Measurements from ENCODE around the gene GABRG3. TPM values are rescaled to one million over a fixed set of nuclear protein-coding genes. Genes with fewer than 3 reads are reported as not detected.

Gene GABRG3
- total and polyA plus RNA-seq, 2 of the 4 experiments (the other 2 are of a cell fraction), result not detected

DNA sequence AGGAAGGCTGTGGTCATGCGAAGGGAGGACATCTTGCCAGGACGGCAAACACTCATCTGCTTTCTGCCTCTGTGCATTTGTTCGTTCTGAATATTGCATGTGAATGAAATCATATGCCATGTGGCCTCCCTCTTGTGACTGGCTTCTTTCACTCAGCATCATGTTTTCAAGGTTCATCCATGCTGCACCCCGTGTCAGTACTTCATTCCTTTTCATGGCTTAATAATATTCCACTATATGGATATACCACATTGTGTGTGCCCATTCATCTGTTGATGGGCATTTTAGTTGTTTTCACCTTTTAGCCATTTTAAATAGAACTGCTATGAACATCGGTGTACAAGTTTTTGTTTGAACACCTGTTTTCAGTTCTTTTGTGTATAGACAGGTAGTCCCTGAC is 118.7 kb downstream of the GABRG3 start:
- Histone ChIP-seq H2BK5ac (ENCODE audit: low read depth, low read length, poor library complexity, severe bottlenecking) (no peak overlapping the region), H2BK20ac (ENCODE audit: low read depth, low read length) (no peak overlapping the region), H2AK9ac (replicated peaks; ENCODE audit: low read depth, low read length, poor library complexity) (no peak overlapping the region), H4K8ac (ENCODE audit: low read depth in 2 of 2, low read length in 2 of 2) (no peak overlapping the region), H4K91ac (ENCODE audit: insufficient read depth, low read depth, low read length) (no peak overlapping the region), H3K36me3 (ENCODE audit: control insufficient read depth, insufficient read depth, low read length) (no peaks in the 10 kb centered on the region), H4K20me1 (ENCODE audit: insufficient read depth, low read length) (no peaks in the 10 kb centered on the region), H2AFZ (replicated peaks; ENCODE audit: low read length, poor library complexity) (no peak overlapping the region), H3K4me1 (ENCODE audit: control insufficient read depth, insufficient read depth, low read length) (no peaks in the 10 kb centered on the region), H3K27me3 (ENCODE audit: control insufficient read depth, insufficient read depth, low read length) (no peaks in the 10 kb centered on the region), H3K27ac (ENCODE audit: insufficient read depth, low read length) (no peak overlapping the region), H3K4ac (ENCODE audit: low read depth, low read length) (no peak overlapping the region), H2AK5ac (ENCODE audit: low read depth, low read length) (no peak overlapping the region), H3K4me3 (ENCODE audit: insufficient read depth, low read depth, low read length) (no peak overlapping the region), H3K79me1 (ENCODE audit: low read depth in 1 of 2, low read length in 2 of 2) (no peaks in the 10 kb centered on the region), H3K56ac (ENCODE audit: extremely low read depth, insufficient read depth, low read length) (no peak overlapping the region), H2BK120ac (ENCODE audit: low read depth, low read length) (no peak overlapping the region), H3K4me2 (ENCODE audit: low read depth, low read length) (no peak overlapping the region), H3K9me3 (ENCODE audit: control insufficient read depth, insufficient read depth, low read length) (peaks cover 30% of the 10 kb centered on the region), H3K14ac (replicated peaks; ENCODE audit: low read depth, low read length) (no peak overlapping the region), H2BK15ac (ENCODE audit: low read depth, low read length) (no peak overlapping the region), H3K9me1 (ENCODE audit: insufficient read depth, low read length) (no peaks in the 10 kb centered on the region), H3K23ac (ENCODE audit: low read depth, low read length) (no peak overlapping the region), H4K5ac (ENCODE audit: low read depth, low read length) (no peak overlapping the region), H3K18ac (ENCODE audit: low read depth, low read length) (no peak overlapping the region), H3K9ac (ENCODE audit: low read depth, low read length) (no peak overlapping the region)
- in situ Hi-C loops (cut with MboI; ENCODE audit: low sequenced_read_pairs) (no loop called here), dilution Hi-C loops (cut with HindIII; ENCODE audit: low sequenced_read_pairs, unreplicated experiment) (no loop called here), intact Hi-C loops (cut with micrococcal nuclease) (no loop called here)
- POLR2A ChIA-PET (ENCODE audit: unreplicated experiment), result no interaction called here
- TF ChIP-seq MAZ (IDR thresholded peaks at IDR 0.05; ENCODE audit: borderline replicate concordance, low read depth, low read length) (no peak), RFX5 (IDR thresholded peaks at IDR 0.05; ENCODE audit: low read depth, low read length) (no peak), CEBPB (IDR thresholded peaks at IDR 0.05; ENCODE audit: low read depth, low read length) (no peak), NFE2L2 (IDR thresholded peaks at IDR 0.05; ENCODE audit: low read depth, low read length) (no peak), MXI1 (IDR thresholded peaks at IDR 0.05; ENCODE audit: borderline replicate concordance, low read depth, low read length) (no peak), ELK1 (IDR thresholded peaks at IDR 0.05; ENCODE audit: borderline replicate concordance, low read depth, low read length) (no peak), CHD1 (IDR thresholded peaks at IDR 0.05; ENCODE audit: low read depth, low read length) (no peak)
- no TSS peak for BruUV-seq (replicated peaks)
- DNase-seq, result no peak
- no peak for ATAC-seq (ENCODE audit: low read depth)
- CTCF ChIA-PET, result no interaction called here
- 100% methylated on average over 1 of the region's 5 CpGs; no CpG with 5 or more reads in 1 of the 2 experiments for WGBS, 2 experiments (ENCODE audit: extremely low coverage in 2 of 2, insufficient read length in 1 of 2)

All from IMR-90 (cell line).